ENCODE results near the gene NR3C1.

Gene NR3C1

GRCh38 chr5:143399616-143400540 lies 3.6 kb downstream of the NR3C1 start:
- no peak for ATAC-seq
- TF ChIP-seq ZFP3 (CRISPR knock-in tag; IDR thresholded peaks at IDR 0.05) = no peak
- no peak for TF ChIP-seq ZFP30 (CRISPR knock-in tag; IDR thresholded peaks at IDR 0.05)
- no peak for TF ChIP-seq TSHZ2 (CRISPR knock-in tag; IDR thresholded peaks at IDR 0.05)
- no peak for TF ChIP-seq TOX (CRISPR knock-in tag; IDR thresholded peaks at IDR 0.05; ENCODE audit: borderline replicate concordance)
- no peak for TF ChIP-seq POU6F1 (CRISPR knock-in tag; IDR thresholded peaks at IDR 0.05; ENCODE audit: borderline replicate concordance, low read depth)
- TF ChIP-seq TCF4 (CRISPR knock-in tag; IDR thresholded peaks at IDR 0.05; ENCODE audit: borderline replicate concordance) = no peak
- no peak for TF ChIP-seq PPARA (CRISPR knock-in tag; IDR thresholded peaks at IDR 0.05; ENCODE audit: borderline replicate concordance)
- no peak for TF ChIP-seq ARNTL (CRISPR knock-in tag; IDR thresholded peaks at IDR 0.05; ENCODE audit: borderline replicate concordance, low read depth)
- no peak for TF ChIP-seq BACH2 (CRISPR knock-in tag; IDR thresholded peaks at IDR 0.05; ENCODE audit: borderline replicate concordance)
- no peak for TF ChIP-seq PATZ1 (CRISPR knock-in tag; IDR thresholded peaks at IDR 0.05; ENCODE audit: borderline replicate concordance)
- TF ChIP-seq, protein P1, sequence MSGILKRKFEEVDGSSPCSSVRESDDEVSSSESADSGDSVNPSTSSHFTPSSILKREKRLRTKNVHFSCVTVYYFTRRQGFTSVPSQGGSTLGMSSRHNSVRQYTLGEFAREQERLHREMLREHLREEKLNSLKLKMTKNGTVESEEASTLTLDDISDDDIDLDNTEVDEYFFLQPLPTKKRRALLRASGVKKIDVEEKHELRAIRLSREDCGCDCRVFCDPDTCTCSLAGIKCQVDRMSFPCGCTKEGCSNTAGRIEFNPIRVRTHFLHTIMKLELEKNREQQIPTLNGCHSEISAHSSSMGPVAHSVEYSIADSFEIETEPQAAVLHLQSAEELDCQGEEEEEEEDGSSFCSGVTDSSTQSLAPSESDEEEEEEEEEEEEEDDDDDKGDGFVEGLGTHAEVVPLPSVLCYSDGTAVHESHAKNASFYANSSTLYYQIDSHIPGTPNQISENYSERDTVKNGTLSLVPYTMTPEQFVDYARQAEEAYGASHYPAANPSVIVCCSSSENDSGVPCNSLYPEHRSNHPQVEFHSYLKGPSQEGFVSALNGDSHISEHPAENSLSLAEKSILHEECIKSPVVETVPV (CRISPR knock-in tag; IDR thresholded peaks at IDR 0.05) = no peak
- no peak for TF ChIP-seq OSR1 (CRISPR knock-in tag; IDR thresholded peaks at IDR 0.05)
- no peak for TF ChIP-seq ZNF70 (CRISPR knock-in tag; IDR thresholded peaks at IDR 0.05)
- TF ChIP-seq GLIS3 (CRISPR knock-in tag; IDR thresholded peaks at IDR 0.05) = no peak
- no peak for TF ChIP-seq CSDC2 (CRISPR knock-in tag; IDR thresholded peaks at IDR 0.05)
- TF ChIP-seq ZNF8 (CRISPR knock-in tag; IDR thresholded peaks at IDR 0.05) = no peak

DNA sequence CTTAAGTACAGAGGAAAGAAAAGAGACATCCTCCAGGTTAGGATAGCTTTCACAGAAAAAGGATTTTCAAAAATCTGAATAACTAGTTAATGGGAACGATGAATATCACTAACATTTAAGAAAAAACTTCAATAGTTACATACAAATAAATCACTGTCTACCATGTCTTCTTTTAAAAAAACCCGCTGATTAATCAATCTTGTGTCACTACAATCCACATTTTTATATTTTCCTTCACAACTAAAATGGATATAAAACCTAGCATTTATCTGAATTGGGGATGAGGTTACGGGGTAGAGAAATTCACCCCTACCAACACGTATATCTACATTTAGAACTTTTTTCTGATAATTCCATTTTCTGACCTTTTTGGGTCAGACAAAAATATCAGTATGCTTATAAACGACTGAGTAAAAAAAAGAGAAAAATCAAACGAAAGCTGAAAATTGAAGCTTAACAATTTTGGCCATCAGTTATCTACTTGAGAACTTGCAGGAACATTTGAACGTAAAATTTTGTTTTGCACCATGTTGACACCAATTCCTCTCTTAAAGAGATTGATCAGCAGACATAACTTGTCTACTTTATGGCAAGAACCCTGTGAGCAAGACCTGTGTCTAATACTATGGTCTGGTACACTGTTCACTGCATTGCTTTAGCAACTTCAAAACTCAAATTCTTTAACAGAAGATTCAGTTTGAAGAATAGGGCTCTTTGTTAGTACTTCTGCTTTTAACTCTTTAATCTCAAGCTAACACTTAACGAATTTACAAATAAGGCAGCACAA lies 4.8 kb downstream of the NR3C1 start:
- no peak for TF ChIP-seq ZC3H10 (CRISPR knock-in tag; IDR thresholded peaks at IDR 0.05)
- TF ChIP-seq SNAI2 (CRISPR knock-in tag; IDR thresholded peaks at IDR 0.05) = no peak
- TF ChIP-seq TOX (CRISPR knock-in tag; IDR thresholded peaks at IDR 0.05; ENCODE audit: borderline replicate concordance) = no peak
- TF ChIP-seq PPARA (CRISPR knock-in tag; IDR thresholded peaks at IDR 0.05; ENCODE audit: borderline replicate concordance) = no peak
- no peak for TF ChIP-seq OSR1 (CRISPR knock-in tag; IDR thresholded peaks at IDR 0.05)
- no peak for TF ChIP-seq POU6F1 (CRISPR knock-in tag; IDR thresholded peaks at IDR 0.05; ENCODE audit: borderline replicate concordance, low read depth)
- no peak for TF ChIP-seq ESRRG (CRISPR knock-in tag; IDR thresholded peaks at IDR 0.05)
- TF ChIP-seq ZFP30 (CRISPR knock-in tag; IDR thresholded peaks at IDR 0.05) = no peak
- TF ChIP-seq ZNF70 (CRISPR knock-in tag; IDR thresholded peaks at IDR 0.05) = no peak
- TF ChIP-seq, protein P1 (CRISPR knock-in tag; IDR thresholded peaks at IDR 0.05) = no peak
- ATAC-seq = no peak

Measured in SK-N-SH treated with all-trans-retinoic acid at 6 μM for 48 hours (cell line).